ENCODE measurements around the gene PPARG.

GRCh38 chr3:12471241-12471640, 182.4 kb downstream of the PPARG start:
- no peak for TF ChIP-seq ZNF274 (IDR thresholded peaks at IDR 0.05; ENCODE audit: low read depth, low read length)
- TF ChIP-seq YY1 (IDR thresholded peaks at IDR 0.05; ENCODE audit: insufficient read depth, insufficient read length): no peak
